Neuron (in vitro differentiated cells): ENCODE data around the gene NUP133.

Experiments used
- H2AFZ ChIP-seq: one replicate; pipeline ENCODE4 v1.6.1; 2013; ENCODE audit warnings: low read depth, mild to moderate bottlenecking, inconsistent platforms, low read length, moderate library complexity
- H3K27me3 ChIP-seq: one replicate; pipeline ENCODE4 v1.6.1; 2013; ENCODE audit warnings: low read length; ENCODE audit not compliant: insufficient read depth
- H3K36me3 ChIP-seq: one replicate; pipeline ENCODE4 v1.6.1; 2013; ENCODE audit warnings: low read length; ENCODE audit not compliant: insufficient read depth
- H3K4me1 ChIP-seq: one replicate; pipeline ENCODE4 v1.6.1; 2013; ENCODE audit warnings: low read length; ENCODE audit not compliant: insufficient read depth
- H3K4me3 ChIP-seq: 2 replicates; pipeline ENCODE4 v1.5.1; 2013; ENCODE audit warnings: mild to moderate bottlenecking, low read length, moderate library complexity
- H3K9me3 ChIP-seq: one replicate; pipeline ENCODE4 v1.6.1; 2013; ENCODE audit warnings: low read length

The NUP133 gene

DNA sequence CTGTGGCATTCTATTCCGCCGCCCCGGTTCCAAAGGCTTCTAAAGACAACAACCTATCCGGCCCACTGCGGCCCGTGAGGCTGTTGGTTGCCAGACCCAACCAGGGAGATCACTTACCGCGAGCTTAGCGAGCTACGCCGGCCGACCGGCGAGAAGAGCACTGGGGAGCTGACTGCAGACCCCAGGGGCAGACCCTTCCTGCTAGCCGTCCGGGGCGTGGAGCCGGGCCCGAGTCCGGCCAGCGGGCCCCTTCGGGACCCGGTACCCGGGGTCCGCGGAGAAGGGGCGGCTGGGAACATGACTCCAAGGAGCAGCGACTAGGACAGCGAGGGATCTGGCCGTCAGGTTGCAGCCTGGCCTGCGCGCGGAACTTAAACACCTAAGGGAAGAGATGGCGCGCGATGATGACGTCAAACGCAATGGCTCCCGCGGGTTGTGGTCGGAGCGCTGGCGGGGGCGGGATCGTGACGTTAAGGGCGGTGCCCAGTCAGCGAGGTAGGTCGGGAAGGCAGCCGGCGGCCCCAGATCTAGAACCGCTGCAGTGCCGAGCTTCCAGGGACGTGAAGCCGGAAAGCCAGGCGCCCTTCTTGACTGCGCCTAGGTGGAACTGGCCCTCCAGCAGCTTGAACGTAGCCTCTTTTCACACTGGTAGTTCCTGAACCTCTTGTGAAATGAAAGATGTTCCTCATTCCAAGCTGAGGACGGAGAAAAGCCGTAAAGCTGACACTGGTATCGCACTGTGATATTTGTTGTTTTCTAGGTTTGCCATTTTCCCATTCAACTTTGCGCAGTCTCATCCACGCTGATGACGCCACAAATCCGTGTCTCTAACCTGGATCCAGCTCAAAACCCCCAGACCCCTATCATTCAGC is at the start of gene NUP133:
TSS of gene NUP133 (minus strand) at position 391 of the 872 bp plus-strand sequence. CDS start at position 299, 92 bp downstream.
- Histone ChIP-seq H3K4me3 (peak within 1 kb of the TSS; percentile 82), H2AFZ (peak within 1 kb of the TSS; percentile 64), H3K9me3 (no peaks in the 10 kb centered on the region), H3K4me1 (peaks cover 17% of the 10 kb centered on the region), H3K27me3 (no peaks in the 10 kb centered on the region), H3K36me3 (peaks cover 15% of the 10 kb centered on the region)

DNA sequence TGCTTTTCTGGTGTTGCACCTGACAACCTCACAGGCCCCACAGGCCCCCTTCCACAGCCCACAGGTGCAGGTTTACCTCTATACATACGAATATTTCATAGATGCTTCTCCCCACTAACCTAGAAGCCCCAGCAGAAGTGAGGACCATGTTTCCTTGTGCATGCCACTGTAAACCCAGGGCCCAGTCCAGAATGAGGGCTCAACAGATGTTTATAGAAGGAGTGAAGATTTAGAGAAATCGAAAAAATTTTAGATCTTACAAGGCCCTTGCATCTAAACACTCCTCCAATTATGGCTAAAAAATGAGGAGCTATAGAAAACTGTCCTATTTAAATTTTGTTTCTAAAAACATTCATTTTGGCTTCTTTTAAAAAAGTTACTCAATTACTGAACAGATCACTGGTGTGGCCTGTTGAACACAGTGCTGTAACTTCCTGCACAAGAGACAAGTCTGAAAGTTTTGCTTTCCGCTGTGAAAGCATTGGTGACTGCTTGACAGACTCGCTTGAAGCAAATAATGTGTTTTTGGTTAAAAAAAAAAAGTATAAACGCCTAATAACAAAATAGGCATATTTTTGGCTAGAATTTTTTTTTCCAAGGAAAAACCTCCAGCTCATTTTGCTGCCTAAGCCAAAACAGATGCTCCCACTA is 49.2 kb upstream of the NUP133 start:
- no peaks in the 10 kb centered on the region for H3K27me3 ChIP-seq
- peaks cover 21% of the 10 kb centered on the region for H3K4me1 ChIP-seq
- peak overlapping the region; percentile 96 for H3K4me3 ChIP-seq
- no peaks in the 10 kb centered on the region for H3K9me3 ChIP-seq
- no peaks in the 10 kb centered on the region for H3K36me3 ChIP-seq
- H2AFZ ChIP-seq, result peak overlapping the region; percentile 57

DNA sequence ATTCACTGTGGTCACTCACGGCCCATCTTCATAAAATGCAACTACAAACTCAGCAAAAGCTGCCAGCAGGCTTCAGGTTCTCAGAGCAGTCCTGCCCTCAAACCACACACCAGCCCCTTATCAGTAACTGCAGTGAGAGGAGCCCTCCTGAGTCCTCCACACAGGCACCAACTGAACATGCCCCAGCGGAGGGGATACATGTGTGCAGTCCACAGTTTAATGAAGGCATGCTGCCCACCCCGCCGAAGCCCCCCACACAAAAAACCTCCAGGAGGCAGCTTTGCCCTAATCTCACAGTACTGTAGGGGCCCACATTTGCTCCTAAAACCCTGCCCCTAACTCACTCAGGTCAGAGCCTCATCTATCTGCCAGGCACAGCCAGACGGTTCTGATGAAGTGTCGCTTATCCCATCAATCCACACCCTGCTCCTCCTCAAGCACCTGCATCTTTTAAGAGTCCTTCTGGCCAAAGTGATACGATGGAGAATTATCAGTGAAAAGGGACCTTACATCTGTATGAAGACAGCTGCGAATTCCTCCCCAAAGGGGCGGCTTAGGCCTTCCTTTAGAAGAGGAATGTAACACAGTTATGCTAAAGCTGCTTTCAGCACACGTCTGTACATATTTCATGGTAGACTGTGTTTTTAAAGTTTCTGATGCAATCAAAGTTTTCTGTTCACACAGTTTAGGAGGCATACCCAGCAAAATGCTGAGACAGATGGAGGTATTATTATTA is 46.9 kb upstream of the NUP133 start:
- peaks cover 22% of the 10 kb centered on the region for H3K4me1 ChIP-seq
- no peaks in the 10 kb centered on the region for H3K27me3 ChIP-seq
- H3K36me3 ChIP-seq, result no peaks in the 10 kb centered on the region
- H2AFZ ChIP-seq, result no peak overlapping the region
- no peaks in the 10 kb centered on the region for H3K9me3 ChIP-seq
- no peak overlapping the region for H3K4me3 ChIP-seq

DNA sequence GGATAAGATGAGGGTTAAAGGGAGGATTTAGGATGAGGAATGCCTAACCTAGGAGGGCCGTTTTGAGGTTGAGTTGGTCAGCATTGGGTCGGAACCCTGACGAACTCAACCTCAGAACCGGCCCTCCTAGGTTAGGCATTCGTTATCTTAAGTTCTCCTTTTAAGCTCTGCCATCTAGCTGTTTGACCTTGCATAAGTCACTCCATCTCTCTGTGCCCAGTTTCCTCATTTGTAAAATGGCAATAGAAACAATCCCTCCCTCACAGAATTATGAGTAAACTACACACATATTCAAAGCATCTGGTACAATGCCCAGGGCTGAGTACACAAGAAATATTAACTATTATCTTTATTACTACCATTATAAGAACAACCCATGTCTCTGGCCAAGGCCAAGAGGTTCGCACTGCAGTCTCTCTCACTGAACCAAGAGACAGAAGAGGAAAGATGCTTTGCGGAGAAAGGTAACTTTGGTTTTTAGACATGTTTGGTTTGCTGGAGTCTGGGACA is 45.5 kb upstream of the NUP133 start:
- H3K27me3 ChIP-seq, result no peaks in the 10 kb centered on the region
- peaks cover 5% of the 10 kb centered on the region for H3K36me3 ChIP-seq
- no peak overlapping the region for H3K4me3 ChIP-seq
- H3K9me3 ChIP-seq, result no peaks in the 10 kb centered on the region
- H2AFZ ChIP-seq, result no peak overlapping the region
- H3K4me1 ChIP-seq, result peaks cover 22% of the 10 kb centered on the region

DNA sequence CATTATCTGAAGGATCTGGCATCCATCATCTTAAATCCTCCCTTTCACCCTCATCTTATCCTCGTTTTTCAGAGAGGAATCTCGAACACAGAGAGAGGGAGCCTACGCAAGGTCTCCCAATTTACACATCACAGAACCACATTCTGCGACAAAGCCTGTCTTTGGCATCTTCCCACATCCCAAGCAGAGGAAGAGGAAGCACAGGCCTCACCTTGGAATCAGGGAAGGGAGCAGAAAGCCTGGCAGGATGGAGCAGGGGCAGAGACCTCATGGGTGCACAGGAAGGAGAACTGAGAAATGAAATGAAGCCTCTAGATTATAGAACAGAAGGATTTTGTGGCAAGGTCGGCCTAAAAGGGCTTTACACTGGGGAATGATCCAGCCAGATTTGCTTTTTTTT is 44.6 kb upstream of the NUP133 start:
- no peaks in the 10 kb centered on the region for H3K27me3 ChIP-seq
- no peaks in the 10 kb centered on the region for H3K9me3 ChIP-seq
- no peak overlapping the region for H2AFZ ChIP-seq
- H3K4me1 ChIP-seq, result peaks cover 22% of the 10 kb centered on the region
- H3K36me3 ChIP-seq, result peaks cover 5% of the 10 kb centered on the region
- no peak overlapping the region for H3K4me3 ChIP-seq

DNA sequence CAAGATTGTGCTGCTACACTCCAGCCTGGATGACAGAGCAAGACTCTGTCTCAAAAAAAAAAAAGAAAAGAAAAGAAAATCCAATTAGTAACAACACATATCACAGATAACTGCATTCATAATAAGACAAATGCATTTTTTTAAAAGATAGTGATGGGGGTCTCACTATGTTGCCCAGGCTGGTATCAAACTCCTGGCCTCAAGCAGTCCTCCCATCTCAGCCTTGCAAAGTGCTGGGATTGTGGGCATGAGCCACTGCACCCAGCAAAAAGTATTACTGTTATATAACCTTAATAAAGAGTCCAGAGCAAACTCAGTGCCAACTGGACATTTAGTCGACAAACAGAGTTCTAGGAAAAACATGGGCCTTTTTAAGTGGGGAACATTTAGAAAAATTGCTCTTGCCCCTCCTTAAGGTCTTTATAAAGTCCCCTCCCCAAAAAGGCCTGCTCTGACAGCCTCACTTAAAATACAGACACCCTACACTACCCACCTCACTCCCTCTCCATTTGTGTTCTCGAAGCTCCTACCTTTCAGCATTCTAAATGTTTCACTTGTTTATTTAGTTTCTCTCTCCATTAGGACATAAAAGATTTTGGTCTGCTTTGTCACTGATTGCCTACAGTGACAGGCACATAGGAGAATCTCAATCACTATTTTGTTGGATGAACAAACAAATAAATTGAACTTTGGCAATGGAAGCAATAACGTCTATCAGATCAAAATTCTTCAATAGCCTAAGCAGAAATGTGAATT is 42.8 kb upstream of the NUP133 start:
- Histone ChIP-seq H2AFZ (no peak overlapping the region), H3K9me3 (no peaks in the 10 kb centered on the region), H3K27me3 (no peaks in the 10 kb centered on the region), H3K36me3 (peaks cover 11% of the 10 kb centered on the region), H3K4me1 (peaks cover 10% of the 10 kb centered on the region), H3K4me3 (no peak overlapping the region)

DNA sequence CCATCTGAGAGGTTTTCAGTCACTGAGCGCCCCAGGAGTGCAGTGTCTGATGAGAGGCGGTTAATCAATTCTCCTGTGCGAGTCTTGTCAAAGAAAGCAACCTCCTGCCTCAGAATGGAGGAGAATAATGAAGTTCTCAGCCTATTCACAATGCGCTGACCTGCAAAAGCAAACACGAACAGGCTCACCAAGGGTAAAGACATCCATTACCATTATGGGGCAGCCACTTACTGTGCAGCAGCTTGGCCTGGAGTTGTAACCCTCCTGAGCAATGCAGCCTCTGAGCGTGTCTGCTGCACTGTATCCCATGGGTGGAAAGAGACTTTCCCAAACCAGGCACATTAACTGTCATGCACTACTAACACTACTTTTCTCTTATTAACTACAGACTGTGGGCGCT is 39.4 kb upstream of the NUP133 start:
- Histone ChIP-seq H3K4me1 (peaks cover 4% of the 10 kb centered on the region), H3K9me3 (no peaks in the 10 kb centered on the region), H3K27me3 (no peaks in the 10 kb centered on the region), H3K4me3 (no peak overlapping the region), H2AFZ (no peak overlapping the region), H3K36me3 (peaks cover 30% of the 10 kb centered on the region)

DNA sequence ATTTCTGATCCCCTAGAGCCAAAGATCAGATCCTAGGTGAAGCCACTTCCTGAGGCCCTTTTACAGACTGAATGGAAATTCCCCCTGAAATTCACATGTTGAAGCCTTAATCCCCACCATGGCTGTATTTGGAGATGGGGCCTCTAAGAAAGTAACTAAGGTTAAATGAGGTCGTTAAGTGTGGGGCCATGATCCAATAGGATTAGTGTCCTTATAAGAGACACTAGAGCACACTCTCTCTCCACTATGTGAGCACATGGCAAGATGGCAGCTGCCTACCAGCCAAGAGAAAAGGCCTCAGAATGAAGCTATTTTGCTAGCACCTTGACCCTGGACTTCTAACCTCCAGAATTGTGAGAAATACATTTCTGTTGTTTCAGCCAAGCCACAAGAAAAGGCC is 36.4 kb upstream of the NUP133 start:
- peaks cover 46% of the 10 kb centered on the region for H3K36me3 ChIP-seq
- no peak overlapping the region for H3K4me3 ChIP-seq
- H3K27me3 ChIP-seq, result no peaks in the 10 kb centered on the region
- no peaks in the 10 kb centered on the region for H3K4me1 ChIP-seq
- H3K9me3 ChIP-seq, result no peaks in the 10 kb centered on the region
- H2AFZ ChIP-seq, result no peak overlapping the region

DNA sequence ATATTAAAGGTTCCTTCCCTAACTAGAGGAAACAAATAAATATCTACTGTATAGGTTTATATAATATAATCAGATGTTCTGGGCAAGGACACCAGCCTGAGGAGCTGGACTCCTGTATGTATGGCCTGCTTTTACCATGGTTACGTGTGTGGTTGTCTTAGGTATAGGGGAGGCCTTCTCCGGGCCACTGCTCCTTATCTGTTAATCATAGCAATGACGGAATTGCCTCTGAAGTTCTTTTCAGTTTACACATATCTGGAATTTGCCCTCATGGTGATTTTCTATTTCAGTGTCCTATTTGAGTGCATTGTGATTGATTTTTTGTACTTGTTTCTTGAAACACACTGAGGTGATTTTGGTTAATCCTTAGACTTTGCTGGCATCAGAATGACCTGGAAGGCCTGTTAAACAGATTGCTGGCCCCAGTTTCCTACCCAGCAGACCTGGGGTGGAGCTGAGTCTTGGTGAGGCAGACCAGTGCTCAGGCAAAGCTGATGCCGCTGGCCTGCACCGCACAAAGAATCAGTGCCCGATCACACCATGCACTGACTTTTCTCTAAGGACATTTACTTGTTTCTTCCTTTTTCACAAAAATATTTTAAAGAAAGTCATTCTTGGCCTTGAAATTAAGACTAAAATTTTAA is 31.8 kb upstream of the NUP133 start:
- no peak overlapping the region for H2AFZ ChIP-seq
- H3K36me3 ChIP-seq, result peaks cover 68% of the 10 kb centered on the region
- no peaks in the 10 kb centered on the region for H3K4me1 ChIP-seq
- H3K4me3 ChIP-seq, result no peak overlapping the region
- no peaks in the 10 kb centered on the region for H3K9me3 ChIP-seq
- H3K27me3 ChIP-seq, result no peaks in the 10 kb centered on the region

DNA sequence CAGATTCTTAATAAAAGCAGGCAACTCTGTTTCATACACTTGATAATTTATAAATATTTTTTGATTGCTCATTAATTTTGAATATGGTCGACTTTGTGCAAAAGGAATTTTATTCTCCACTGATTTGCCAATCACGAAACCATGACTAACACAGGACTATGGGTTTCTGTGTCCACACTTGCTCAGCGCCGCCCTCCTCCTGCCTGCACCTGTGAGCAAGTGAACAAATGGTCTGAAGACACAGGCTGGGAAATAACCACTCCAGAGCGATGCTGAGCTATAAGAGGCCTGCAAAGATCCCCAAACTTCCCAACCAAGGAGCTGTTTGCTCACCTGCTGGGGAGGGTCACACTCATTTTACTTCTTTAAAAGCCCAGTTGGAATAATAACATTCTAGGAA is 30.8 kb upstream of the NUP133 start:
- no peaks in the 10 kb centered on the region for H3K27me3 ChIP-seq
- H3K4me1 ChIP-seq, result no peaks in the 10 kb centered on the region
- H3K4me3 ChIP-seq, result no peak overlapping the region
- H3K36me3 ChIP-seq, result peaks cover 62% of the 10 kb centered on the region
- no peak overlapping the region for H2AFZ ChIP-seq
- H3K9me3 ChIP-seq, result no peaks in the 10 kb centered on the region

DNA sequence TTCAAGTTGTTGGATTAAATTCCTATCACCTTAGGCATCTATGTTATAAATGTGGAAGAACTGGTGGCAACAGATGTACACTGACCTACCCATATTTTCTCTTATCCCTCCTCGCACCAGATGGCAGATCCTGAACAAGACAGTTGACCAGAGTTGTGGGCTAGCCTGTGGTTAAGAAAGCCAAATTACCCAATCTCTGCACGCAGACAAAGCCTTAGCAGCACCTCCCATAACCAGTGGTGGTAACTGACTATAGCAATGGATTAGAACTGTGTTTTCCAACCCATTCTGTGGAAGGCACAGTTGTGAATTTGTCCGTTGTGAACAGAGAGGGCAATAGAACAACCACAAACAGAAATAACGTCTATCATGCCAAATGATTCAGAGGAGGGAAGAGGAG is 29.8 kb upstream of the NUP133 start:
- no peak overlapping the region for H2AFZ ChIP-seq
- H3K9me3 ChIP-seq, result no peaks in the 10 kb centered on the region
- no peak overlapping the region for H3K4me3 ChIP-seq
- peaks cover 63% of the 10 kb centered on the region for H3K36me3 ChIP-seq
- H3K27me3 ChIP-seq, result no peaks in the 10 kb centered on the region
- no peaks in the 10 kb centered on the region for H3K4me1 ChIP-seq

DNA sequence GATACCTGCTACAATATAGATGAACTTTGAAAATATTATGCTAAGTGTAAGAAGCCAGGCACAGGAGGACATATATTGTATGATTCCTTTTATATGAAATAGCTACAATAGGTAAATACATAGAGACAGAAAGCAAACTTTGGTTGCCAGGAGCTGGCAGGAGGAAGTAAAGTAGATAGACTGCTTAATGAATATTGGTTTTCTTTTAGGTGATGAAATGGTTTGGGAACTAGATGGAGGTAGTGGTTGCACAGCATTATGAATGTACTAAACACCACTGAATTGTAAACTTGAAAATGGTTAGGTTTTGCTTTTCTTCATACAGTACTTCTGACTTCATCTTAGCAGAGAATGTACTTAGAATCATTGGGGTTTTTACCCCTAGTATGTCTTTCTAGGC is 28.8 kb upstream of the NUP133 start:
- no peak overlapping the region for H3K4me3 ChIP-seq
- no peaks in the 10 kb centered on the region for H3K27me3 ChIP-seq
- no peaks in the 10 kb centered on the region for H3K9me3 ChIP-seq
- H3K4me1 ChIP-seq, result no peaks in the 10 kb centered on the region
- no peak overlapping the region for H2AFZ ChIP-seq
- H3K36me3 ChIP-seq, result peaks cover 63% of the 10 kb centered on the region
